Endothelial cell of umbilical vein (primary cell): ENCODE data around the gene PDE1C.

Experiments used
- EZH2 ChIP-seq: IDR thresholded peaks from 2 replicates; pipeline ENCODE4 v1.6.1; 2012; ENCODE audit warnings: borderline replicate concordance, low read depth, mild to moderate bottlenecking, moderate library complexity, low read length, inconsistent platforms; ENCODE audit not compliant: severe bottlenecking
- FOS ChIP-seq: IDR thresholded peaks from 2 replicates; pipeline ENCODE4 v1.6.1; 2011; ENCODE audit warnings: mild to moderate bottlenecking, low read length, moderate library complexity, borderline replicate concordance; ENCODE audit not compliant: insufficient read depth
- MYC ChIP-seq: IDR thresholded peaks from one replicate; pipeline ENCODE4 v1.6.1; 2011; ENCODE audit warnings: mild to moderate bottlenecking, low read depth, low read length
- POLR2A ChIP-seq: IDR thresholded peaks from 2 replicates; pipeline ENCODE4 v1.6.1; 2012; ENCODE audit warnings: low read depth, mild to moderate bottlenecking, control low read depth, low read length
- POLR2AphosphoS5 ChIP-seq: IDR thresholded peaks from 2 replicates; pipeline ENCODE4 v1.6.1; 2012; ENCODE audit warnings: low read depth, mild to moderate bottlenecking, control low read depth, low read length, moderate library complexity; ENCODE audit not compliant: insufficient read depth
- TF ChIP-seq, protein P1 (sequence below), 2 donors: IDR thresholded peaks; 1 replicate in 1 of 2; 2 replicates in 1 of 2; pipeline ENCODE4 v1.5.1; 2011; ENCODE audit warnings: low read length in 2 of 2, mild to moderate bottlenecking in 2 of 2, moderate library complexity in 2 of 2, control low read depth in 1 of 2, inconsistent platforms in 1 of 2, low read depth in 1 of 2; ENCODE audit not compliant: insufficient read depth in 1 of 2; ENCODE audit errors: extremely low read depth in 1 of 2

DNA sequence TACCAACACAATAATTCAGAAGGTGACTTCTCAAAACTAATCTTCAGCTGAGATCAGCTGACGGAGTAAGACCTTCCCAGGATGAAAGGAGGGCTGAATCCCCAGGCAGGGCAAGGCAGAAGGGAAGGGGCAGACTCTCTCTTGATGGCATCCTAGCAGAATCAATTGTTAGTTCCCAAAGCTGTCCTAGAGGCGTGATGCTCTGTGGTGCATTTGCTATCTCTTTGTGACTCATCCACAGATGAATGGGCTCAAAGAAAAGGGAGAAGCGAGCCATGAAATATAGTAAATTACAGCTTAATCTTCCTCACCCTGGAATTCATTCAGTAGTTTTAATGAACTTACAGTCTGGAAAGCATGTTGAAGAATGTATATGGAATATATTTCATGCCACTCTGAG, 37.2 kb downstream of the PDE1C start:
- TF ChIP-seq, protein P1, sequence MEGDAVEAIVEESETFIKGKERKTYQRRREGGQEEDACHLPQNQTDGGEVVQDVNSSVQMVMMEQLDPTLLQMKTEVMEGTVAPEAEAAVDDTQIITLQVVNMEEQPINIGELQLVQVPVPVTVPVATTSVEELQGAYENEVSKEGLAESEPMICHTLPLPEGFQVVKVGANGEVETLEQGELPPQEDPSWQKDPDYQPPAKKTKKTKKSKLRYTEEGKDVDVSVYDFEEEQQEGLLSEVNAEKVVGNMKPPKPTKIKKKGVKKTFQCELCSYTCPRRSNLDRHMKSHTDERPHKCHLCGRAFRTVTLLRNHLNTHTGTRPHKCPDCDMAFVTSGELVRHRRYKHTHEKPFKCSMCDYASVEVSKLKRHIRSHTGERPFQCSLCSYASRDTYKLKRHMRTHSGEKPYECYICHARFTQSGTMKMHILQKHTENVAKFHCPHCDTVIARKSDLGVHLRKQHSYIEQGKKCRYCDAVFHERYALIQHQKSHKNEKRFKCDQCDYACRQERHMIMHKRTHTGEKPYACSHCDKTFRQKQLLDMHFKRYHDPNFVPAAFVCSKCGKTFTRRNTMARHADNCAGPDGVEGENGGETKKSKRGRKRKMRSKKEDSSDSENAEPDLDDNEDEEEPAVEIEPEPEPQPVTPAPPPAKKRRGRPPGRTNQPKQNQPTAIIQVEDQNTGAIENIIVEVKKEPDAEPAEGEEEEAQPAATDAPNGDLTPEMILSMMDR (IDR thresholded peaks at IDR 0.05; ENCODE audit: extremely low read depth in 1 of 2, insufficient read depth in 1 of 2, low read depth in 1 of 2, low read length in 2 of 2) = no peak
- TF ChIP-seq FOS = no peak
- TF ChIP-seq EZH2 = no peak
- no peak for TF ChIP-seq POLR2A
- TF ChIP-seq POLR2AphosphoS5 = no peak
- no peak for TF ChIP-seq MYC
